Liver (tissue), 9 donors: ENCODE results near the gene ROBO2. TPM values are rescaled to one million over a fixed set of nuclear protein-coding genes. Genes with fewer than 3 reads are reported as not detected.

Source experiments
- DNase-seq: peaks from one replicate; pipeline ENCODE4 v3.0.0-alpha.2; 2017; ENCODE audit warnings: low spot score
- H3K27ac ChIP-seq, 2 donors: one replicate each; pipeline ENCODE4 v1.7.0; 2013; ENCODE audit warnings: inconsistent platforms in 2 of 2, low read length in 2 of 2, control low read depth in 1 of 2, low read depth in 1 of 2, mild to moderate bottlenecking in 1 of 2
- H3K27me3 ChIP-seq, 4 donors: one replicate each; pipeline versions ENCODE4 v1.6.1 to v1.7.0; 2013; ENCODE audit warnings: low read length in 3 of 4, inconsistent platforms in 1 of 4, mild to moderate bottlenecking in 1 of 4, moderate library complexity in 1 of 4; ENCODE audit not compliant: control insufficient read depth in 4 of 4, insufficient read depth in 4 of 4
- H3K36me3 ChIP-seq, 4 donors: one replicate each; pipeline versions ENCODE4 v1.6.1 to v1.7.0; 2013; ENCODE audit warnings: low read length in 3 of 4, mild to moderate bottlenecking in 3 of 4, low read depth in 1 of 4, moderate library complexity in 1 of 4; ENCODE audit not compliant: control insufficient read depth in 4 of 4, insufficient read depth in 3 of 4
- H3K4me1 ChIP-seq, 4 donors: one replicate each; pipeline versions ENCODE4 v1.6.1 to v1.7.0; 2013; ENCODE audit warnings: low read length in 3 of 4, mild to moderate bottlenecking in 3 of 4, moderate library complexity in 1 of 4; ENCODE audit not compliant: control insufficient read depth in 4 of 4, insufficient read depth in 4 of 4
- H3K4me3 ChIP-seq, 3 donors: one replicate each; pipeline versions ENCODE4 v1.6.1 to v1.7.0; 2013; ENCODE audit warnings: low read length in 3 of 3, control low read depth in 1 of 3, low read depth in 1 of 3, mild to moderate bottlenecking in 1 of 3
- H3K9ac ChIP-seq, 2 donors: one replicate each; pipeline ENCODE4 v1.7.0; 2013; ENCODE audit warnings: low read length in 2 of 2, mild to moderate bottlenecking in 2 of 2, moderate library complexity in 2 of 2, control low read depth in 1 of 2, low read depth in 1 of 2
- H3K9me3 ChIP-seq, 4 donors: one replicate each; pipeline versions ENCODE4 v1.6.1 to v1.7.0; 2013; ENCODE audit warnings: low read length in 3 of 4; ENCODE audit not compliant: control insufficient read depth in 4 of 4
- EGR1 ChIP-seq, 2 donors: IDR thresholded peaks; 2 replicates each; pipeline ENCODE4 v1.6.1; 2016 to 2018; ENCODE audit warnings: antibody characterized with exemption in 2 of 2, low read depth in 2 of 2
- FOXA1 ChIP-seq: IDR thresholded peaks from 2 replicates; pipeline ENCODE4 v1.6.1; 2016; ENCODE audit warnings: antibody characterized with exemption
- FOXA2 ChIP-seq: IDR thresholded peaks from 2 replicates; pipeline ENCODE4 v1.6.1; 2016; ENCODE audit warnings: antibody characterized with exemption
- GABPA ChIP-seq, 2 donors: IDR thresholded peaks in 1 of 2; conservative IDR thresholded peaks in 1 of 2; 2 replicates each; pipeline ENCODE4 v1.6.1; 2016; ENCODE audit warnings: antibody characterized with exemption in 2 of 2, mild to moderate bottlenecking in 1 of 2, moderate library complexity in 1 of 2
- HNF4A ChIP-seq, 2 donors: conservative IDR thresholded peaks; 2 replicates each; pipeline ENCODE4 v1.6.1; 2016; ENCODE audit warnings: antibody characterized with exemption in 2 of 2, mild to moderate bottlenecking in 2 of 2
- HNF4G ChIP-seq: IDR thresholded peaks from 2 replicates; pipeline ENCODE4 v1.6.1; 2016; ENCODE audit warnings: antibody characterized with exemption
- JUND ChIP-seq, 2 donors: IDR thresholded peaks; 2 replicates each; pipeline ENCODE4 v1.6.1; 2016; ENCODE audit warnings: antibody characterized with exemption in 2 of 2
- MAX ChIP-seq: IDR thresholded peaks from 2 replicates; pipeline ENCODE4 v1.6.1; 2016; ENCODE audit warnings: antibody characterized with exemption
- NR2F2 ChIP-seq: IDR thresholded peaks from 2 replicates; pipeline ENCODE4 v1.6.1; 2016; ENCODE audit warnings: antibody characterized with exemption
- RAD21 ChIP-seq, 2 donors: IDR thresholded peaks; 2 replicates each; pipeline ENCODE4 v1.6.1; 2016; ENCODE audit warnings: antibody characterized with exemption in 2 of 2, mild to moderate bottlenecking in 2 of 2
- REST ChIP-seq: IDR thresholded peaks from 2 replicates; pipeline ENCODE4 v1.6.1; 2016; ENCODE audit warnings: antibody characterized with exemption, mild to moderate bottlenecking
- RXRA ChIP-seq, 2 donors: IDR thresholded peaks; 2 replicates each; pipeline ENCODE4 v1.6.1; 2017 to 2018; ENCODE audit warnings: antibody characterized with exemption in 2 of 2, mild to moderate bottlenecking in 1 of 2
- SP1 ChIP-seq: IDR thresholded peaks from 2 replicates; pipeline ENCODE4 v1.6.1; 2018; ENCODE audit warnings: antibody characterized with exemption, mild to moderate bottlenecking
- TAF1 ChIP-seq: conservative IDR thresholded peaks from 2 replicates; pipeline ENCODE4 v1.6.1; 2016; ENCODE audit warnings: antibody characterized with exemption, mild to moderate bottlenecking
- YY1 ChIP-seq: IDR thresholded peaks from 2 replicates; pipeline ENCODE4 v1.6.1; 2016; ENCODE audit warnings: antibody characterized with exemption, mild to moderate bottlenecking
- ZBTB33 ChIP-seq: IDR thresholded peaks from 2 replicates; pipeline ENCODE4 v1.6.1; 2016; ENCODE audit warnings: antibody characterized with exemption
- WGBS: extraction: QIAGEN DNeasy Blood & Tissue Kit; methylation state at CpG from one replicate; pipeline ENCODE4 v1.1.7; 2013; 5-methylcytosine and 5-hydroxymethylcytosine counted together
- polyA plus RNA-seq, 2 donors: library from polyadenylated mRNA; stranded (reverse) in 1 of 2; unstranded in 1 of 2; fragments of 200-250 nt in 1 of 2; fragments of >200 nt in 1 of 2; fragmentation: Nextera tagmentation in 1 of 2; extraction: Ambion mirVana in 1 of 2; gene quantifications; one replicate each; pipeline versions ENCODE4 v1.2.1 to v1.2.3, GENCODE V29; 2013 to 2015
- total RNA-seq, 2 donors: library from RNA; depleted of rRNA; stranded (reverse); fragments of >200 nt; gene quantifications; one replicate each; pipeline ENCODE4 v1.2.3, GENCODE V29; 2014
- TF ChIP-seq, protein P1 (sequence below): fragments of 150-350 bp; IDR thresholded peaks from 2 replicates; pipeline ENCODE4 v1.5.1; 2017; ENCODE audit warnings: improper control_type of control experiment, low read depth, low read length; ENCODE audit not compliant: missing input control
- donor health status: healthy.
- donor health status: healthy.
- donor health status: healthy.
- donor health status: healthy.
- donor health status: healthy.

ROBO2 gene
- total and polyA plus RNA-seq, 4 donors = 0.22 to 19.4 (median 1.1) TPM

GRCh38 chr3:77535116-77535515 lies 495.2 kb downstream of the ROBO2 start:
- H3K9me3 ChIP-seq = no peaks in the 10 kb centered on the region
- WGBS = 73% methylated on average over 2 of the region's 2 CpGs
- no peak overlapping the region for H3K9ac ChIP-seq
- H3K36me3 ChIP-seq = no peaks in the 10 kb centered on the region
- DNase-seq = no peak
- TF ChIP-seq NR2F2 (no peak), RXRA (IDR thresholded peaks at IDR 0.05) (no peak), GABPA (IDR thresholded peaks at IDR 0.05 in 1 of 2, conservative IDR thresholded peaks at IDR 0.05 in 1 of 2) (no peak), HNF4G (no peak), TAF1 (no peak), HNF4A (conservative IDR thresholded peaks at IDR 0.05) (no peak), REST (no peak), SP1 (no peak), JUND (IDR thresholded peaks at IDR 0.05) (no peak), MAX (no peak), EGR1 (IDR thresholded peaks at IDR 0.05; ENCODE audit: low read depth in 2 of 2) (no peak), YY1 (no peak), ZBTB33 (no peak)
- no peaks in the 10 kb centered on the region for H3K27me3 ChIP-seq
- no peak overlapping the region for H3K4me3 ChIP-seq
- no peaks in the 10 kb centered on the region for H3K4me1 ChIP-seq
- H3K27ac ChIP-seq = no peak overlapping the region

- TF ChIP-seq, protein P1, sequence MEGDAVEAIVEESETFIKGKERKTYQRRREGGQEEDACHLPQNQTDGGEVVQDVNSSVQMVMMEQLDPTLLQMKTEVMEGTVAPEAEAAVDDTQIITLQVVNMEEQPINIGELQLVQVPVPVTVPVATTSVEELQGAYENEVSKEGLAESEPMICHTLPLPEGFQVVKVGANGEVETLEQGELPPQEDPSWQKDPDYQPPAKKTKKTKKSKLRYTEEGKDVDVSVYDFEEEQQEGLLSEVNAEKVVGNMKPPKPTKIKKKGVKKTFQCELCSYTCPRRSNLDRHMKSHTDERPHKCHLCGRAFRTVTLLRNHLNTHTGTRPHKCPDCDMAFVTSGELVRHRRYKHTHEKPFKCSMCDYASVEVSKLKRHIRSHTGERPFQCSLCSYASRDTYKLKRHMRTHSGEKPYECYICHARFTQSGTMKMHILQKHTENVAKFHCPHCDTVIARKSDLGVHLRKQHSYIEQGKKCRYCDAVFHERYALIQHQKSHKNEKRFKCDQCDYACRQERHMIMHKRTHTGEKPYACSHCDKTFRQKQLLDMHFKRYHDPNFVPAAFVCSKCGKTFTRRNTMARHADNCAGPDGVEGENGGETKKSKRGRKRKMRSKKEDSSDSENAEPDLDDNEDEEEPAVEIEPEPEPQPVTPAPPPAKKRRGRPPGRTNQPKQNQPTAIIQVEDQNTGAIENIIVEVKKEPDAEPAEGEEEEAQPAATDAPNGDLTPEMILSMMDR = no peak
- TF ChIP-seq YY1 = no peak
- TF ChIP-seq HNF4A (conservative IDR thresholded peaks at IDR 0.05) = no peak
- TF ChIP-seq FOXA2 = no peak
- no peak for TF ChIP-seq ZBTB33
- no peak for TF ChIP-seq RAD21 (IDR thresholded peaks at IDR 0.05)
- no peak for TF ChIP-seq REST
- TF ChIP-seq SP1 = no peak
- no peak for TF ChIP-seq TAF1
- no peak for TF ChIP-seq MAX
- no peak for TF ChIP-seq JUND (IDR thresholded peaks at IDR 0.05)
- no peak for TF ChIP-seq EGR1 (IDR thresholded peaks at IDR 0.05; ENCODE audit: low read depth in 2 of 2)
- TF ChIP-seq FOXA1 = no peak
- no peak for TF ChIP-seq RXRA (IDR thresholded peaks at IDR 0.05)
- TF ChIP-seq GABPA (IDR thresholded peaks at IDR 0.05 in 1 of 2, conservative IDR thresholded peaks at IDR 0.05 in 1 of 2) = no peak
- no peaks in the 10 kb centered on the region for H3K27me3 ChIP-seq
- no peak for DNase-seq
- H3K36me3 ChIP-seq = no peaks in the 10 kb centered on the region
- no peak overlapping the region for H3K9ac ChIP-seq
- H3K4me1 ChIP-seq = no peaks in the 10 kb centered on the region
- no peak overlapping the region for H3K4me3 ChIP-seq
- H3K27ac ChIP-seq = no peak overlapping the region
- H3K9me3 ChIP-seq = no peaks in the 10 kb centered on the region
- 87% methylated on average over 3 of the region's 3 CpGs for WGBS
Observed at GRCh38 chr3:77536038-77536775, 496.3 kb downstream of the ROBO2 start.
